Activated gamma-delta T cell treated with Interleukin-2 at 50 U/mL for 16 hours (primary cell): ENCODE measurements around the gene GNB1L.

Experiments
- DNase-seq: peaks from one replicate; pipeline ENCODE4 v3.0.0-alpha.2; 2020

Gene GNB1L

GRCh38 chr22:19859861-19860510 is 5.3 kb upstream of the GNB1L start:
- no peak for DNase-seq

GRCh38 chr22:19857382-19857781 is 2.7 kb upstream of the GNB1L start:
- no peak for DNase-seq

GRCh38 chr22:19855504-19856409 is 1.1 kb upstream of the GNB1L start:
- DNase-seq, result peak; percentile 28

GRCh38 chr22:19853879-19854777 is 546 bp downstream of the GNB1L start:
- peak; percentile 23 for DNase-seq

- DNase-seq, result peak; percentile 2
Observed at GRCh38 chr22:19853058-19853878, 1.4 kb downstream of the GNB1L start.

- no peak for DNase-seq
Observed at GRCh38 chr22:19852177-19852781, 2.4 kb downstream of the GNB1L start.

GRCh38 chr22:19851291-19852176 is 3.1 kb downstream of the GNB1L start:
- no peak for DNase-seq

- DNase-seq, result no peak
Observed at GRCh38 chr22:19850763-19851109, 3.9 kb downstream of the GNB1L start.

GRCh38 chr22:19849835-19850762 is 4.6 kb downstream of the GNB1L start:
- DNase-seq, result no peak

- DNase-seq, result no peak
Observed at GRCh38 chr22:19848298-19849224, 6.1 kb downstream of the GNB1L start.

GRCh38 chr22:19847345-19847632 is 7.4 kb downstream of the GNB1L start:
- DNase-seq, result no peak

GRCh38 chr22:19846620-19847344 is 7.9 kb downstream of the GNB1L start:
- no peak for DNase-seq

- DNase-seq, result no peak
Observed at GRCh38 chr22:19845054-19845722, 9.5 kb downstream of the GNB1L start.

GRCh38 chr22:19844377-19845053 is 10.2 kb downstream of the GNB1L start:
- no peak for DNase-seq

- DNase-seq, result no peak
Observed at GRCh38 chr22:19843857-19844376, 10.8 kb downstream of the GNB1L start.

- no peak for DNase-seq
Observed at GRCh38 chr22:19843107-19843856, 11.4 kb downstream of the GNB1L start.
